ENCODE measurements around the gene ALDH1L2.

DNA sequence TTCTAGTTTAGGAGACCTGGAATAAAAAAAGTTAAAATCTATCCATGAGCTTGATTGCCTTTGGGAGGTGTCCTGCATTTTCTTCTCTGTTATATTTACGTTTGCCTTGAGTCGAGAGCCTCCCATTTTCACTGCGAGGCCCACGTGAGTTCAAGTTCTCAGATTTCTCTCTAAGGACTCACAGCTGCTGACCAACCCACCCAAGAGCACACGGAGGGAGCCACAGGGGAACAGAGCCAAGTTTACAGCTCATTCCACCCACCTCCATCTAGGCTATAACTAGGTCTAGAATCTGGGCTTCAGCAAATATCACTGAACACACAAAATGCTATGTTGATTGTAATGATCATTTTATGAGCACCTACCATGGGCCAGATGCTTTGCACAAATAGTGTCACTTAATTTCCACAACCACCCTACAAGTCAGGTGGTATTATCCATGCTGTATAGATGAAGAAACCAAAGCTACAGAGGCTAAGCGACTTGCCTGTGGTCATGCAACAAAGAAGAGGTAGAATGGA is 16.7 kb downstream of the ALDH1L2 start:
- no peak for TF ChIP-seq TAF1 (IDR thresholded peaks at IDR 0.05; ENCODE audit: borderline replicate concordance, insufficient read depth, low read length)
- TF ChIP-seq SIN3A (IDR thresholded peaks at IDR 0.05; ENCODE audit: borderline replicate concordance, insufficient read depth, low read length): no peak

Data from PFSK-1 (cell line).